HG02938 (cell line): ENCODE results near the gene MAEA.
"Not testable (repeated sequence)": the region's sequence is repeated elsewhere in the genome, so short reads cannot be mapped to it uniquely, and the experiment has no call there.

ENCODE experiments used
- ATAC-seq: cut with Tn5 transposase; IDR thresholded peaks from one replicate; pipeline ENCODE4 v1.9.1; 2021; ENCODE audit warnings: mild to moderate bottlenecking, moderate library complexity; ENCODE audit not compliant: unreplicated experiment

The MAEA gene

GRCh38 chr4:1318488-1319213, 29.0 kb downstream of the MAEA start:
- ATAC-seq = no peak

DNA sequence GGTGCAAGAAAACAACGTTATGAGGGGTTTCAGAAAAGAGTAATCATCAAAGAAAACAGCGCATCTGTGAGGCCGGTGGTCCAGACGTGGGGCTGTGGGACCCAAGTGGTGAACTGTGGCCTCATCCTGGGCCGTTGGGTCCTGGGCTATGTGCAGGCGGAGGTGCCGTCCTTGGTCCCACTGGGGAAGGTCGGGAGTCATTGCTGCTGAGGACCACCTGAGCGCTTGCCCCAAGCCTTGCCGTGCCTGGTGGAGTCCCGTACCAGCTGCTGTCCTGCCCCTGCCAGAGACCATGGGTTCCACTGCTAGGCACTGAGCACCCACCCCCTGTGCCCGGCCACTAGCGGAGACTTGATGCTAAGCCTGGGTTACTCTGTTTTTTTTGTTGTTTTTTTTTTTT, 31.8 kb downstream of the MAEA start:
- ATAC-seq = no peak

- ATAC-seq = no peak
Measured at GRCh38 chr4:1321946-1322650, 32.4 kb downstream of the MAEA start.

DNA sequence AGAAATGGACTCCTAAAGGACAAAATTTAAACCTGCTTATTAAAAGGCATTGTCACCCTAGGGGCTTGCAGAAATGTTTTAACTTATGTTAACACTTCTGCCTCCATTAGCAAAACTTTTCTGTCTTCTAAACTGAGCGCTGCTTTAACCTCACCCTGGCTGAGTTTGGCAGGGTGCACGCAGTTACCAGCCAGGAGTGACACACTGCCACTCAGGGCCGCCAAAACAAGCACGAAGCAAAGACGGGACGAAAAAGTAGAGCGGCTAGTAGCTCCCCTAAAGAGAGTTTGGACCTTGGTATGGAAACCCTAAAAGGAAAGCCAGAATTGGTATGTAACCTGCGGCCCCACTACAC, 33.6 kb downstream of the MAEA start:
- no peak for ATAC-seq

DNA sequence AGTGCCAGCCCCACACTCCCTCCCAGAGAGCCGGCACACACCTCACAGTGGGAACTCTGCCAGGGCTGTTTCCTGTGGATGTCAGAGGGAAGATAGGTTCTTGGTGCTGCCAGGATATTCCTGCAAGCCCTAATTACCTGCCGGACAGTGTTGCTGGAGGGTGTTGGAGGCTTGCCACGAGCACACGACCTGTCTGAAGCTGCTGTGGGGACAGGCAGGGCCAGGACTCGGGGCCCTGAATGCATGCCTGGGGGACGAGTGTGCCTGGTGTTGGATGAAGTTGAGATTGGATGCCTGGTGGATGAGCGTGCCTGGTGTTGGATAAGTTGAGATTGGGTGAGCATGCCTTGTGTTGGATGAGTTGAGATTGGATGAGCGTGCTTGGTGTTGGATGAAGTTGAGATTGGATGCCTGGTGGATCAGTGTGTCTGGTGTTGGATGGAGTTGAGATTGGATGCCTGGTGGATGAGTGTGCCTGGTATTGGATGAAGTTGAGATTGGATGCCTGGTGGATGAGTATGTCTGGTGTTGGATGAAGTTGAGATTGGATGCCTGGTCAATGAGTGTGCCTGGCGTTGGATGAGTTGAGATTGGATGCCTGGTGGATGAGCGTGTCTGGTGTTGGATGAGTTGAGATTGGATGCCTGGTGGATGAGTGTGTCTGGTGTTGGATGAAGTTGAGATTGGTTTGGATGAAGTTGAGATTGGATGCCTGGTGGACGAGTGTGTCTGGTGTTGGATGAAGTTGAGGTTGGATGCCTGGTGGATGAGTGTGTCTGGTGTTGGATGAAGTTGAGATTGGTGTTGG, 34.1 kb downstream of the MAEA start:
- no peak for ATAC-seq

DNA sequence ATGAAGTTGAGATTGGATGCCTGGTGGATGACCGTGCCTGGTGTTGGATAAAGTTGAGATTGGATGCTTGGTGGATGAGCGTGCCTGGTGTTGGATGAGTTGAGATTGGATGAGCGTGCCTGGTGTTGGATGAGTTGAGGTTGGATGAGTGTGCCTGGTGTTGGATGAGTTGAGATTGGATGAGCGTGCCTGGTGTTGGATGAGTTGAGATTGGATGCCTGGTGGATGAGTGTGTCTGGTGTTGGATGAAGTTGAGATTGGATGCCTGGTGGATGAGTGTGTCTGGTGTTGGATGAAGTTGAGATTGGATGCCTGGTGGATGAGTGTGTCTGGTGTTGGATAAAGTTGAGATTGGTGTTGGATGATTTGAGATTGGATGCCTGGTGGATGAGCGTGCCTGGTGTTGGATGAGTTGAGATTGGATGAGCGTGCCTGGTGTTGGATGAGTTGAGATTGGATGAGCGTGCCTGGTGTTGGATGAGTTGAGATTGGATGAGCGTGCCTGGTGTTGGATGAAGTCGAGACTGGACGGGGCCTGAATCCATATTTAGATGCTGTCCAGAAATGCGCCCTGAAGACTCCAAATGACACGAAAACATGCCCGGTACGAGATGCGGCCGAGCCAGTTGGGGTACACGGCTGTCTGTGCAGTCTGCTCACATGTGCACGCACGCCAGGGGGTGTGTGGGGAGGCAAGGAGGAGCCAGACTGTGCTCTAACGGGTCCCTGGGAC, 34.9 kb downstream of the MAEA start:
- ATAC-seq = not testable (repeated sequence)

DNA sequence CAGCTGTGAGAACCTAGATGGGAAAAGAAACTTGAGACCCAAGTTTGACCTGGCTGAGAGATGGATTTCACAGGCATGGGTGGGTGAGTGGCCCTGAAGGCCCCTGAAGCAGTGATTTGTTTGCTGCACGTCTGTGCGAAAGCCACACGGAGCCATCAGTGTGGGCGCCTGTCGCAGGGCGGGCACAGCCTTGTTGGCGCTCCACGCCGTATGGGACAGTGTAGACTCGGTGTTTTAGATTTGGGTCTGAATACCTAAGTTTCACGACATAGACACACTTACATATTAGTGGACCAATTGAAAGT, 35.4 kb downstream of the MAEA start:
- ATAC-seq = no peak

DNA sequence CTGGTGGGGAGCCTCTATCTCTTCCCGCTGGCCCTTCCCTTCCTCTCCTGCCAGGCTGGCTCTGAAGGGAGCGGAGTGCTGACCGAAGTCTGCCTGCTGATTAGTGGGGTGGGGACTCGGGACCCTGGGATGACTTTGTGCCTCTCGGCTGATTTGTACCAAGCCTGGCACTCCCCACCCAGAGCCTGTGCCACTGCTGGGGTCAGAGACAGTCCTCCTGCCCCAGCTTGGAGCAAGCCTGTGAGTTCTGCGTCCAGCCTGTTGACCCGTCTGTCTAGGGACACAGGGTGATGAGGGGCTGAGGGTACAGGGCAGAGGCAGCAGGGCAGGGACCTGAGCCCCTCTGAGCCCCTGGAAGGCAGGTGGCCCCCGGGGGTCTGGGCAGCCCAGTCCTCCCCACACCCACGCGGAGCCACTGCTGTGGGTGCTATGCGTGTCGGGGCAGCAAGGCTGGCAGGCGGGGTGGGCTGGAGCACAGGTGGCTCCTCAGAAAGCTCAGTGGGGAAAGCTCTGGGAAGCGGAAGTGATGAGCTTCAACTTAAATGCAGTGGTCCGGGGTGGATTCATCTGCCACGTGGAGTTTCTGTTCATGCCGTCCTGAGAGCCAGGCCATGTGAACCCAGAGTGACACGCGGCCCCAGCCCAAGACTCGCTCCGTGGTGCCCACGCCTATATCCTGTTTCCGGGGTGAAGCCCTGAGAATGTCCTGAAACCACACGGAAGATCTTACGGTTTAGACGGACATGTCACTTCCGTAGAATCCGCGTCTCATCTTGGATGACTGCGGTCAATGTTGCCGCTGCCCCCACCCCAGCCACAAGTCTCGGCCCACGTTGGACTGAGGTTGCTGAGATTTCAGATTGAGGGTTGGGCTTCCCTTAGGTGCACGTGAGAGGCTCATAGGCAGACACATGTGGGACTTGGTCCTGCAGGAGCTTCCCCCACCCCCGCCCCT, 36.3 kb downstream of the MAEA start:
- ATAC-seq = no peak

DNA sequence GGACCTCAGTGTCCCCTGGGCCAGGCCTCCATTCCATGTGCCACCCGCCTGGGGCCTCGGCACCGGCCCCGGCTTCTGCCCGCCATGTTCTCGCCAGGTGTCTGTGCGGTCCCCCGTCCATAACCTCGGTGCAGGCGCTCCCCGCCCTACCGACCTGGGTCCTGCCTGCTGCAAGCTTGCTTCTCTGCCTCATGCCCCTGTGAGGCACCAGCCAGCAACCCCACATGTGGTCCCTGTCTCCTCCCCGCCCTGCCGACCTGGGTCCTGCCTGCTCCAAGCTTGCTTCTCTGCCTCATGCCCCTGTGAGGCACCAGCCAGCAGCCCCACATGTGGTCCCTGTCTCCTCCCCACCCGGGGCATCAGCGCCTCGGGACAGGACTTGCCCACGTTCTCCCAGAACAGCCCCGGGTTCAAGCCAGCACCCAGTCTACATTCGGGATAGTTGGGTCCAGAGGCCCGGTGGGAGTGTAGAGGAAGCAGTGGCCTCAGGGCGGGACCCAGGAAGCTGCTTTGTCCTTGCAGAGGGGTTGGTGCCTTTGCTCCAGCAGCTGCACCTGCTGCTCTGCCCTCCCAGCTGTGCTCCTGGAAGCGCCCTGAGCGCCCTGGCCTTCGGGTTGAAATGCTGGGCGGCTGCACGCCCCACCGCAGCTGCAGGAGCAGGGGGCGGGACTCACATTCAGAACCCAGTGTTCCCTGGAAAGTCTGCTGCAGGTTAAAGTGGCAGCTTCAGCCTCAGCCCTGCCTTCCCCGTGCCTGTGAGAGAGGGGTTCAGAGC, 37.2 kb downstream of the MAEA start:
- ATAC-seq = no peak

GRCh38 chr4:1327526-1328266, 38.0 kb downstream of the MAEA start:
- no peak for ATAC-seq

DNA sequence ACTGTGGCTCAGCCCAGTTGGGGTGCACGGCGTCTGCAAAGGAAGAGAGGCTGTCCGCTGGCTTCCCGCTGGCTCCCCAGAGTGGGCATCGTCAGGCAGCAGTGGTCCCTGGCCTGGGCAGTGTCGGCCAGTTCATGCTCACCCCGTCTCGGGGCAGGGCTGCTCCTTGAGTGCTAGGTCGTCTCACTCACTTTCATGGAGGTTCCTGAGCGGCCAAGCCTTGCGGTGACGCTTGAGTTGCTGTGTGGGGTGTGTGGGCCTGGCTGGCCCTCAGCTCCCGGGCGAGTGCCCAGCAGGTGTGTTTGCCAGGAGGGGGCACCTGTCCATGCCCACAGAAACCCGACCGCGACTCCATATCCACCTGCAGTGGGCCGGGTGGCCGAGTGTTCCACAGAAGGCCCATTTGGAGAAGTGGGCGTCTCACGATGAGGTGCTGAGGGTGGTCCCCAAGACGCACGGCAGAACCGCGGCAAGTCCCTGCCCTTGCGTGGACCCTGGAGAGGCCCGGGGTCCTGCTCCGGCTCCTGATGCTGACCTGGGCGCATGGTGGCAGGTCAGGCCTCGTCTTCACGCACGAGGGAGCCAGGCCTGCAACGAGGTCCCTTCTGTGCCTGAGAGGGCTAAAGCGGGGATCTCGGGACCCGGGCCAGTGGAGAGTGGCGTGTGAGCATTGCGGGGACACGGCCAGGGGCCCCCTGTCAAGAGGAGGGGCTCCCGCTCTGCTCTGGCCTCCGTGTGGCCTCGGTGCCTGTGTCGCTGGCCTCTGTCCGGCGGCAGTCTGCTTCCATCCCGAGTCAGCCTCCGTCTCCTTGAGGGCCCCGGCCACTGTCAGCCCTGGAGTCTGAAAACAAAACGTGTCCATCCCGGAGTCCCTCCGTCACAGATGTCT, 38.8 kb downstream of the MAEA start:
- ATAC-seq = no peak

GRCh38 chr4:1329408-1330371, 40.0 kb downstream of the MAEA start:
- no peak for ATAC-seq

DNA sequence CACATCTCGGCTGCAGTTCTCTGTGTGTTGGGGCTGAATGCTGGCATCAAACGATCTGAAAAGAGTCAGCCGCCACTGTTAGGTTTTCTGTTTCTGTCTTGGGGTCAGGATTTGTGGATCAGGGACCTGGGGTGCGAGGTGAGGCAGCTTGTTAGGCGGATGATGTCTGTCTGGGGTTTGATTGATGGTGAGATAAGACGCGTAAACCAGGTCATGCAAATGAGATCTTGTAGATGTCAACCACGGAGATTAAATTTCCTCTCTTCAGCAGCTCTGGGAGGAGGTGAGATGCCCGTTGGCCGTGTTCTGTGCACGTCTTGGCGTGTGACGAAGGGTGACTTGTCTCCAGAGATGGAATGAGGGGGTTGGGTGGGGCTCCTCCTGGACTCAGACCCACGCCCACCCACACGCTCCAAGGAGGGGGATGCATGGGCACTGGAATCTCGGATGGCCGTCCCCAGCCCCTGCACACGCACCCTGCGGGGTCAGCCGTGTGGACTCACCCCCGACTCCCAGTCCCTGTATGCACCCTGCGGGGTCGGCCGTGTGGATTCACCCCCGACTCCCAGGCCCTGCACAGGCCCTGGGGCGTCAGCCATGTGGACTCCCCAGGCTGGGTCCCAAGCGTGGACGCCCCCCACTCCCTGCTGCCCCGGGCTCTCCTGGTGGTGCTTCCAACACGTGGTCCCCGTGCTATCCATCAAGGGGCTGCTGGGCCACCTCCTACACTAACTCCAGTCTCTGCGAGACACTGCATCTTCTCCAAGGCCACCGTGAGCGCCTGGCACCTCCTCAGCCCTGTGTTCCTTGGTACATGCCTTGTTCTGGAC, 41.3 kb downstream of the MAEA start:
- ATAC-seq = no peak

- no peak for ATAC-seq
Measured at GRCh38 chr4:1331591-1332353, 42.1 kb downstream of the MAEA start.

GRCh38 chr4:1332686-1333085, 43.0 kb downstream of the MAEA start:
- ATAC-seq = no peak
